Fibroblast of peridontal ligament (primary cell): Measurements from ENCODE around the gene PSTPIP1.
A peak's percentile ranks its signal among the peaks of the same experiment; 100 is the strongest.

ENCODE experiments used
- DNase-seq: peaks from one replicate; pipeline ENCODE4 v3.0.0-alpha.2; 2010; ENCODE audit errors: extremely low read depth

PSTPIP1 gene

GRCh38 chr15:77030048-77030927, 35.4 kb downstream of the PSTPIP1 start:
- no peak for DNase-seq

- no peak for DNase-seq
These were observed 36.0 kb downstream of the PSTPIP1 start for GRCh38 chr15:77030928-77031375.

- DNase-seq: no peak
These were observed 36.6 kb downstream of the PSTPIP1 start for GRCh38 chr15:77031376-77032050.

- DNase-seq: no peak
These were observed 37.2 kb downstream of the PSTPIP1 start for GRCh38 chr15:77032052-77032646.

GRCh38 chr15:77032647-77033416, 37.9 kb downstream of the PSTPIP1 start:
- no peak for DNase-seq

GRCh38 chr15:77033417-77033728, 38.4 kb downstream of the PSTPIP1 start:
- no peak for DNase-seq

GRCh38 chr15:77033729-77034671, 39.1 kb downstream of the PSTPIP1 start:
- no peak for DNase-seq

GRCh38 chr15:77034695-77035489, 40.0 kb downstream of the PSTPIP1 start:
- peak; percentile 4 for DNase-seq

- DNase-seq: no peak
These were observed 40.7 kb downstream of the PSTPIP1 start for GRCh38 chr15:77035584-77035983.

- no peak for DNase-seq
These were observed 41.1 kb downstream of the PSTPIP1 start for GRCh38 chr15:77035999-77036471.

GRCh38 chr15:77036537-77037387, 41.8 kb downstream of the PSTPIP1 start:
- DNase-seq: no peak

- no peak for DNase-seq
These were observed 42.7 kb downstream of the PSTPIP1 start for GRCh38 chr15:77037388-77038209.

- no peak for DNase-seq
These were observed 43.6 kb downstream of the PSTPIP1 start for GRCh38 chr15:77038312-77039216.

GRCh38 chr15:77039217-77039533, 44.2 kb downstream of the PSTPIP1 start:
- DNase-seq: no peak

GRCh38 chr15:77039848-77040247, 44.9 kb downstream of the PSTPIP1 start:
- DNase-seq: no peak

GRCh38 chr15:77040673-77041072, 45.7 kb downstream of the PSTPIP1 start:
- DNase-seq: peak; percentile 81

- DNase-seq: no peak
These were observed 47.5 kb downstream of the PSTPIP1 start for GRCh38 chr15:77042245-77042919.
